SK-N-MC (cell line): Measurements from ENCODE around the gene PNPLA5.

Source experiments
- EZH2 ChIP-seq: fragments of 200-600 bp; sonication (generic); IDR thresholded peaks from one replicate; pipeline ENCODE4 v1.6.1; 2017; ENCODE audit warnings: antibody characterized with exemption
- FOXP2 ChIP-seq: optimal IDR thresholded peaks from 2 replicates; pipeline ENCODE3; 2011; ENCODE audit warnings: mild to moderate bottlenecking, moderate library complexity; ENCODE audit not compliant: insufficient read depth; ENCODE audit errors: extremely low read length, control extremely low read depth
- POLR2AphosphoS5 ChIP-seq: IDR thresholded peaks from 2 replicates; pipeline ENCODE4 v1.6.1; 2012; ENCODE audit warnings: mild to moderate bottlenecking, low read depth, low read length, borderline replicate concordance

DNA sequence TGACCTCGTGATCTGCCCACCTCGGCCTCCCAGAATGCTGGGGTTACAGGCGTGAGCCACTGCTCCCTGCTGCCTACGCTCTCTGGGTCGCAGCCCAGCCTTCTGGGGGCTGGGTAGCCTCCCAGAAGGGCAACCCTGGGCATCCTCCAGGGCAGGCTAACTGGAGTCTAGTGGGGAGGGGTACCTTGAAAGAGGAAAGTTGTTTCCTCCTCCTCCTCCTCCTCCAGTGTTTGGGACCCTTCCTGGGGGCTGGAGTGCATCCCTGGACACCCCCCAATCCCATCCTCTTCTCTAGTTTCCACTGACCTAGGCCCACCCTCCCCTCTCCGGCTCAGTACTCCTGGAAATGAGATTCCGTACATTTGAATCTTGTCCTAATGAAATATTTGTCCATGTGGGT lies 33.1 kb upstream of the PNPLA5 start:
- no peak for TF ChIP-seq POLR2AphosphoS5
- no peak for TF ChIP-seq EZH2
- TF ChIP-seq FOXP2 = no peak
